Lower leg skin (tissue), 3 donors: ENCODE measurements around the gene C11orf58.

Experiments used
- POLR2A ChIP-seq, 2 donors: fragments of 450-650 bp; IDR thresholded peaks; one replicate each; pipeline ENCODE4 v1.6.1; 2016 to 2017; ENCODE audit warnings: antibody characterized with exemption in 2 of 2, mild to moderate bottlenecking in 1 of 2, moderate library complexity in 1 of 2
- TF ChIP-seq, protein P1 (sequence below), 3 donors: fragments of 450-650 bp; IDR thresholded peaks; one replicate each; pipeline ENCODE4 v1.5.1; 2016; ENCODE audit warnings: antibody characterized with exemption in 3 of 3, mild to moderate bottlenecking in 3 of 3, moderate library complexity in 2 of 3

DNA sequence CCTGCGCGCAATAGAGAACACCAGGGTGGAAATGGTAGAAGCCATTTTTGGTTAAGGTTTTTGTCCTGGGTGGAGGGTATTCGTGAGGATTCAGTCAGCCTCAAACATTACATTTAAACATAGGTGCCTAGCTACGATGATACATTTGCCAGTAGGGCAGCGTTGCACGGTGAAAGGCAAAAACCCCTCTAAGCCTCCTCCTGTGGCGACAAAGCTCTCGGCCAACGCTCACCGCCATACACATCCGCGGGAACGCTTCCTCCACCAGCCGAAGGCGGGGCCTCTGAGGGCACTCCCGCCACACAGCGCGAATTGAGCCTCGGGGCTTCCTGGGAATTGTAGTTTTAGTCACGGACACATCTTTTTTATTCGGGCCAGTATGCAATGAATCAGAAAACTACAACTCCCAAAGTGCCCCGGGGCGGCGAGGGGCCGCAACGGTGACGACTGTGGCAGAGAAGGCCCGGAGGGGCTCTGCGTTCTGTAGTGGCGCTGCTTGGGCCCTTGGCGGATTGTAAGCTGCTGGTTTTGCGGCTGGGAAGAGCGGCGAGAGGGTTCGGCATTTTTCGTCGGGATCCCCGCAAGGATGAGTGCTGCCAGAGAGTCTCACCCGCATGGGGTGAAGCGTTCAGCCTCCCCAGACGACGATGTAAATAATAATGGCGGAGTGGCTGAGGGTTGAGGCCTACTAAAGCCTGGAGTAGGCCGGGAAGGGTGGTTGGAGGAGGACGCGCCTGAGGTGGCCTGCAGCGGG is at the start of gene C11orf58:
- TF ChIP-seq, protein P1, sequence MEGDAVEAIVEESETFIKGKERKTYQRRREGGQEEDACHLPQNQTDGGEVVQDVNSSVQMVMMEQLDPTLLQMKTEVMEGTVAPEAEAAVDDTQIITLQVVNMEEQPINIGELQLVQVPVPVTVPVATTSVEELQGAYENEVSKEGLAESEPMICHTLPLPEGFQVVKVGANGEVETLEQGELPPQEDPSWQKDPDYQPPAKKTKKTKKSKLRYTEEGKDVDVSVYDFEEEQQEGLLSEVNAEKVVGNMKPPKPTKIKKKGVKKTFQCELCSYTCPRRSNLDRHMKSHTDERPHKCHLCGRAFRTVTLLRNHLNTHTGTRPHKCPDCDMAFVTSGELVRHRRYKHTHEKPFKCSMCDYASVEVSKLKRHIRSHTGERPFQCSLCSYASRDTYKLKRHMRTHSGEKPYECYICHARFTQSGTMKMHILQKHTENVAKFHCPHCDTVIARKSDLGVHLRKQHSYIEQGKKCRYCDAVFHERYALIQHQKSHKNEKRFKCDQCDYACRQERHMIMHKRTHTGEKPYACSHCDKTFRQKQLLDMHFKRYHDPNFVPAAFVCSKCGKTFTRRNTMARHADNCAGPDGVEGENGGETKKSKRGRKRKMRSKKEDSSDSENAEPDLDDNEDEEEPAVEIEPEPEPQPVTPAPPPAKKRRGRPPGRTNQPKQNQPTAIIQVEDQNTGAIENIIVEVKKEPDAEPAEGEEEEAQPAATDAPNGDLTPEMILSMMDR (IDR thresholded peaks at IDR 0.05) = no peak
- peak in 1 of 2 donors; percentile 52 for TF ChIP-seq POLR2A (IDR thresholded peaks at IDR 0.05)
